Esophagus muscularis mucosa (tissue), 4 donors: ENCODE results near the gene PHOSPHO2. TPM values are rescaled to one million over a fixed set of nuclear protein-coding genes. Genes with fewer than 3 reads are reported as not detected.
"Not testable (repeated sequence)": the region's sequence is repeated elsewhere in the genome, so short reads cannot be mapped to it uniquely, and the experiment has no call there.

Source experiments
- DNase-seq: peaks from one replicate; pipeline ENCODE4 v3.0.0-alpha.2; 2017; ENCODE audit errors: extremely low spot score
- H3K27ac ChIP-seq, 4 donors: fragments of 200-600 bp; sonication (generic); replicated peaks in 1 of 4; 1 replicate in 3 of 4; 2 replicates in 1 of 4; pipeline ENCODE4 v1.5.1; 2016 to 2019; ENCODE audit warnings: mild to moderate bottlenecking in 1 of 4
- H3K27me3 ChIP-seq, 4 donors: fragments of 200-600 bp; sonication (generic); one replicate each; pipeline versions ENCODE4 v1.5.1 to v1.6.0; 2016 to 2019
- H3K36me3 ChIP-seq, 4 donors: fragments of 200-600 bp; sonication (generic); one replicate each; pipeline ENCODE4 v1.5.1; 2016 to 2019
- H3K4me1 ChIP-seq, 4 donors: fragments of 200-600 bp; sonication (generic); one replicate each; pipeline ENCODE4 v1.5.1; 2016 to 2019
- H3K4me3 ChIP-seq, 4 donors: fragments of 200-600 bp; sonication (generic); 1 replicate in 2 of 4; 2 replicates in 2 of 4; pipeline ENCODE4 v1.5.1; 2016 to 2019; ENCODE audit warnings: mild to moderate bottlenecking in 4 of 4, moderate library complexity in 1 of 4
- H3K9me3 ChIP-seq, 4 donors: fragments of 200-600 bp; sonication (generic); 1 replicate in 3 of 4; 2 replicates in 1 of 4; pipeline ENCODE4 v1.5.1; 2016 to 2019
- CTCF ChIP-seq, 3 experiments: fragments of 200-600 bp in 2 of 3; fragments of 450-650 bp in 1 of 3; sonication (generic) in 2 of 3; IDR thresholded peaks; one replicate each; pipeline ENCODE4 v1.5.1; 2017 to 2019; ENCODE audit warnings: antibody characterized with exemption in 3 of 3, mild to moderate bottlenecking in 2 of 3, moderate library complexity in 1 of 3
- EP300 ChIP-seq: sonication (generic); formaldehyde crosslinking; IDR thresholded peaks from one replicate; pipeline ENCODE4 v1.6.1; 2017; ENCODE audit warnings: antibody characterized with exemption
- POLR2A ChIP-seq: fragments of 450-650 bp; IDR thresholded peaks from one replicate; pipeline ENCODE4 v1.6.1; 2017; ENCODE audit warnings: antibody characterized with exemption, moderate library complexity, mild to moderate bottlenecking, low read depth
- POLR2AphosphoS5 ChIP-seq, 2 donors: sonication (generic); formaldehyde crosslinking; IDR thresholded peaks; one replicate each; pipeline ENCODE4 v1.6.1; 2017; ENCODE audit warnings: antibody characterized with exemption in 2 of 2
- WGBS: methylation state at CpG from one replicate; pipeline ENCODE4 v1.1.5; 2018; 5-methylcytosine and 5-hydroxymethylcytosine counted together
- intact Hi-C: fragments of 100-400 bp; cut with DNase I; formaldehyde crosslinking; loops from one replicate; pipeline ENCODE4 v1.15.1; 2023
- total RNA-seq, 4 donors: library from RNA; depleted of rRNA; stranded (reverse); fragments of >200 nt; gene quantifications; one replicate each; pipeline versions ENCODE4 v1.1.0 to v1.2.1, GENCODE V29; 2016

PHOSPHO2 gene
- total RNA-seq, 4 donors from 2014 or later = 3.3 to 18.7 (median 6.6) TPM

- DNase-seq = no peak
- WGBS = 85% methylated on average over 1 of the region's 1 CpG
- intact Hi-C loops = loop anchor here (10.0 kb wide), 1 partner anchor 106 kb away; the partner anchor contains the start of gene PPIG
- no peak overlapping the region for H3K4me3 ChIP-seq
- no peaks in the 10 kb centered on the region for H3K36me3 ChIP-seq
- no peak for TF ChIP-seq POLR2A
- H3K27ac ChIP-seq = no peak overlapping the region
- H3K4me1 ChIP-seq = peaks cover 11 to 21% (median 18%) of the 10 kb centered on the region in 4 donors
- no peaks in the 10 kb centered on the region for H3K27me3 ChIP-seq
- H3K9me3 ChIP-seq = no peaks in the 10 kb centered on the region
Measured at GRCh38 chr2:169690958-169691357, 3.3 kb upstream of the PHOSPHO2 start.

- H3K4me3 ChIP-seq = no peak overlapping the region
- H3K9me3 ChIP-seq = no peaks in the 10 kb centered on the region
- DNase-seq = no peak
- no peak overlapping the region for H3K27ac ChIP-seq
- no peaks in the 10 kb centered on the region for H3K27me3 ChIP-seq
- H3K36me3 ChIP-seq = no peaks in the 10 kb centered on the region
- WGBS = 61% methylated on average over 3 of the region's 3 CpGs
- peaks cover 11 to 21% (median 18%) of the 10 kb centered on the region in 4 donors for H3K4me1 ChIP-seq
- TF ChIP-seq POLR2A = no peak
- no peak for TF ChIP-seq CTCF (IDR thresholded peaks at IDR 0.05)
- no peak for TF ChIP-seq EP300
- TF ChIP-seq POLR2AphosphoS5 (IDR thresholded peaks at IDR 0.05) = no peak
- intact Hi-C loops = loop anchor here (10.0 kb wide), 1 partner anchor 108 kb away; the partner anchor contains the start of gene PPIG
Measured at GRCh38 chr2:169692718-169693117, 1.6 kb upstream of the PHOSPHO2 start.

GRCh38 chr2:169693360-169693759, 909 bp upstream of the PHOSPHO2 start:
- Histone ChIP-seq H3K27me3 (no peaks in the 10 kb centered on the region), H3K36me3 (no peaks in the 10 kb centered on the region), H3K27ac (peak overlapping the region in 1 of 4 donors; percentile 89), H3K9me3 (no peaks in the 10 kb centered on the region), H3K4me1 (peaks cover 11 to 21% (median 18%) of the 10 kb centered on the region in 4 donors), H3K4me3 (peak overlapping the region in 2 of 4 donors; percentile 68 to 89)
- DNase-seq = no peak
- WGBS = 25% methylated on average over 4 of the region's 4 CpGs
- TF ChIP-seq CTCF (IDR thresholded peaks at IDR 0.05) (peak in 1 of 3 experiments; percentile 2), POLR2A (no peak), EP300 (no peak)
- intact Hi-C loops = loop anchor here (10.0 kb wide), 1 partner anchor 109 kb away; the partner anchor contains the start of gene PPIG

- Histone ChIP-seq H3K4me1 (peaks cover 11 to 21% (median 18%) of the 10 kb centered on the region in 4 donors), H3K4me3 (peak overlapping the region; percentile 68 to 91 (median 87)), H3K27me3 (no peaks in the 10 kb centered on the region), H3K9me3 (no peaks in the 10 kb centered on the region), H3K36me3 (peaks cover 0 to 9% (median 1%) of the 10 kb centered on the region in 4 donors), H3K27ac (peak overlapping the region; percentile 86 to 90 (median 88))
- intact Hi-C loops = loop anchor here (5.0 to 10.0 kb wide), 2 partner anchors 37 to 110 kb away; partner anchors contain the start of genes KLHL23 and PPIG
- no peak for DNase-seq
- 29% methylated on average over 8 of the region's 8 CpGs for whole genome bisulfite sequencing
- no peak for TF ChIP-seq POLR2AphosphoS5 (IDR thresholded peaks at IDR 0.05)
- TF ChIP-seq POLR2A = no peak
- no peak for TF ChIP-seq EP300
- no peak for TF ChIP-seq CTCF (IDR thresholded peaks at IDR 0.05)
Measured at GRCh38 chr2:169694894-169695260, 608 bp downstream of the PHOSPHO2 start.

- intact Hi-C loops = loop anchor here (5.0 to 10.0 kb wide), 2 partner anchors 36 to 112 kb away; partner anchors contain the start of genes KLHL23 and PPIG
- DNase-seq = no peak
- H3K4me3 ChIP-seq = no peak overlapping the region
- H3K27me3 ChIP-seq = no peaks in the 10 kb centered on the region
- no peaks in the 10 kb centered on the region for H3K9me3 ChIP-seq
- H3K4me1 ChIP-seq = peaks cover 11 to 21% (median 18%) of the 10 kb centered on the region in 4 donors
- TF ChIP-seq EP300 = no peak
- no peak for TF ChIP-seq CTCF (IDR thresholded peaks at IDR 0.05)
- TF ChIP-seq POLR2AphosphoS5 (IDR thresholded peaks at IDR 0.05) = no peak
- no peak for TF ChIP-seq POLR2A
- no peak overlapping the region for H3K27ac ChIP-seq
- peaks cover 0 to 9% (median 1%) of the 10 kb centered on the region in 4 donors for H3K36me3 ChIP-seq
Measured at GRCh38 chr2:169696381-169696780, 2.1 kb downstream of the PHOSPHO2 start.

- H3K4me1 ChIP-seq = peaks cover 4 to 16% (median 10%) of the 10 kb centered on the region in 4 donors
- not testable (repeated sequence) for H3K27ac ChIP-seq, DNase-seq, H3K4me3 ChIP-seq, H3K27me3 ChIP-seq, H3K9me3 ChIP-seq
- H3K36me3 ChIP-seq = peaks cover 0 to 18% (median 7%) of the 10 kb centered on the region in 4 donors
- 97% methylated on average over 2 of the region's 2 CpGs for WGBS
- intact Hi-C loops = loop anchor here (5.0 to 10.0 kb wide), 2 partner anchors 33 to 114 kb away; partner anchors contain the start of genes KLHL23 and PPIG
Measured at GRCh38 chr2:169699173-169699572, 4.9 kb downstream of the PHOSPHO2 start.
